Measurements from ENCODE around the gene PLCH1. TPM values are rescaled to one million over a fixed set of nuclear protein-coding genes. Genes with fewer than 3 reads are reported as not detected.

The PLCH1 gene
- polyA plus RNA-seq, 1 donor (not counting 4 experiments of a cell fraction or from before 2014, with no cell fraction given), result 0.05 TPM

DNA sequence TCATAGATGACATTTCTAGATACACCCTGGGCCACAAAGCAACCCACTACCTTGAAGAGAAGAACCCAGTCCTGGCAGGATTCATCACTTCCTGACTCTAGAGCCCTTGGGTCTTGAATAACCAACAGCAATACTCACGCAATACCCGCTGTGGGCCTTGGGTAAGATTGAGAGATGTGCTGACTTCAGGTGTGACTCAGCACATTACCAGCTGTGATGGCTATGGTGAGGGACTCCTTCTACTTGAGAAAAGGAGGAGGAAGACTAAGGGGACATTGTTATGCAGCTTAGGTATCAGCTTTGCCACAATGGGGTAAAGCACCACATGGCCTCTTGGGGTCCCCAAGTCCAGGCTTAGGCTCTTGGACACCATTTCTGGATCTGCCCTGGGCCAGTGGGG is 46.3 kb upstream of the PLCH1 start:
- dilution Hi-C loops (cut with MboI; ENCODE audit: extremely low pct_ligation_motif_present, low sequenced_read_pairs), result no loop called here
- FAIRE-seq (no peak), DNase-seq (ENCODE audit: low read depth, low spot score) (no peak)
- Histone ChIP-seq H3K4me2 (ENCODE audit: control insufficient read depth, extremely low read depth, insufficient read depth, low read depth, low read length) (no peak overlapping the region), H3K4me3 (ENCODE audit: control insufficient read depth in 2 of 3, extremely low read depth in 1 of 3, insufficient read depth in 2 of 3, low read depth in 1 of 3, low read length in 3 of 3) (no peak overlapping the region), H3K9me3 (ENCODE audit: control insufficient read depth, low read depth, low read length) (no peaks in the 10 kb centered on the region), H3K27me3 (ENCODE audit: control insufficient read depth, extremely low read depth, insufficient read depth, low read length) (no peaks in the 10 kb centered on the region), H3K9ac (ENCODE audit: control insufficient read depth, extremely low read depth, insufficient read depth, low read length) (no peak overlapping the region), H3K9me1 (ENCODE audit: control insufficient read depth, extremely low read depth, insufficient read depth, low read length) (no peaks in the 10 kb centered on the region), H2AFZ (ENCODE audit: control insufficient read depth, low read length) (no peak overlapping the region), H3K4me1 (ENCODE audit: control insufficient read depth, extremely low read depth, insufficient read depth, low read length) (no peaks in the 10 kb centered on the region), H3K27ac (ENCODE audit: control insufficient read depth, insufficient read depth, low read length) (no peak overlapping the region), H3K36me3 (ENCODE audit: control insufficient read depth in 2 of 2, extremely low read depth in 1 of 2, insufficient read depth in 2 of 2, low read length in 2 of 2) (no peaks in the 10 kb centered on the region), H3K79me2 (ENCODE audit: control insufficient read depth, insufficient read depth, low read length) (no peaks in the 10 kb centered on the region), H4K20me1 (ENCODE audit: control insufficient read depth, extremely low read depth, insufficient read depth, low read length) (no peaks in the 10 kb centered on the region)
- TF ChIP-seq, protein P1, sequence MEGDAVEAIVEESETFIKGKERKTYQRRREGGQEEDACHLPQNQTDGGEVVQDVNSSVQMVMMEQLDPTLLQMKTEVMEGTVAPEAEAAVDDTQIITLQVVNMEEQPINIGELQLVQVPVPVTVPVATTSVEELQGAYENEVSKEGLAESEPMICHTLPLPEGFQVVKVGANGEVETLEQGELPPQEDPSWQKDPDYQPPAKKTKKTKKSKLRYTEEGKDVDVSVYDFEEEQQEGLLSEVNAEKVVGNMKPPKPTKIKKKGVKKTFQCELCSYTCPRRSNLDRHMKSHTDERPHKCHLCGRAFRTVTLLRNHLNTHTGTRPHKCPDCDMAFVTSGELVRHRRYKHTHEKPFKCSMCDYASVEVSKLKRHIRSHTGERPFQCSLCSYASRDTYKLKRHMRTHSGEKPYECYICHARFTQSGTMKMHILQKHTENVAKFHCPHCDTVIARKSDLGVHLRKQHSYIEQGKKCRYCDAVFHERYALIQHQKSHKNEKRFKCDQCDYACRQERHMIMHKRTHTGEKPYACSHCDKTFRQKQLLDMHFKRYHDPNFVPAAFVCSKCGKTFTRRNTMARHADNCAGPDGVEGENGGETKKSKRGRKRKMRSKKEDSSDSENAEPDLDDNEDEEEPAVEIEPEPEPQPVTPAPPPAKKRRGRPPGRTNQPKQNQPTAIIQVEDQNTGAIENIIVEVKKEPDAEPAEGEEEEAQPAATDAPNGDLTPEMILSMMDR (optimal IDR thresholded peaks at IDR 0.05 in 1 of 3, IDR thresholded peaks at IDR 0.05 in 1 of 3, conservative IDR thresholded peaks at IDR 0.05 in 1 of 3; ENCODE audit: extremely low read depth in 1 of 3, insufficient read depth in 2 of 3, low read length in 3 of 3), result no peak
- TF ChIP-seq EZH2 (IDR thresholded peaks at IDR 0.05; ENCODE audit: low read length), result no peak

- Histone ChIP-seq H3K9me3 (ENCODE audit: control insufficient read depth, low read depth, low read length) (no peaks in the 10 kb centered on the region), H3K79me2 (ENCODE audit: control insufficient read depth, insufficient read depth, low read length) (no peaks in the 10 kb centered on the region), H3K9ac (ENCODE audit: control insufficient read depth, extremely low read depth, insufficient read depth, low read length) (no peak overlapping the region), H3K4me2 (ENCODE audit: control insufficient read depth, extremely low read depth, insufficient read depth, low read depth, low read length) (no peak overlapping the region), H3K4me3 (ENCODE audit: control insufficient read depth in 2 of 3, extremely low read depth in 1 of 3, insufficient read depth in 2 of 3, low read depth in 1 of 3, low read length in 3 of 3) (no peak overlapping the region), H4K20me1 (ENCODE audit: control insufficient read depth, extremely low read depth, insufficient read depth, low read length) (no peaks in the 10 kb centered on the region), H3K27ac (ENCODE audit: control insufficient read depth, insufficient read depth, low read length) (no peak overlapping the region), H3K4me1 (ENCODE audit: control insufficient read depth, extremely low read depth, insufficient read depth, low read length) (no peaks in the 10 kb centered on the region), H2AFZ (ENCODE audit: control insufficient read depth, low read length) (no peak overlapping the region), H3K9me1 (ENCODE audit: control insufficient read depth, extremely low read depth, insufficient read depth, low read length) (no peaks in the 10 kb centered on the region), H3K36me3 (ENCODE audit: control insufficient read depth in 2 of 2, extremely low read depth in 1 of 2, insufficient read depth in 2 of 2, low read length in 2 of 2) (no peaks in the 10 kb centered on the region), H3K27me3 (ENCODE audit: control insufficient read depth, extremely low read depth, insufficient read depth, low read length) (no peaks in the 10 kb centered on the region)
- no peak for DNase-seq (ENCODE audit: low read depth, low spot score)
- TF ChIP-seq, protein P1 (optimal IDR thresholded peaks at IDR 0.05 in 1 of 3, IDR thresholded peaks at IDR 0.05 in 1 of 3, conservative IDR thresholded peaks at IDR 0.05 in 1 of 3; ENCODE audit: extremely low read depth in 1 of 3, insufficient read depth in 2 of 3, low read length in 3 of 3), result no peak
- no peak for TF ChIP-seq EZH2 (IDR thresholded peaks at IDR 0.05; ENCODE audit: low read length)
- dilution Hi-C loops (cut with MboI; ENCODE audit: extremely low pct_ligation_motif_present, low sequenced_read_pairs), result no loop called here
- no peak for FAIRE-seq
Observed at GRCh38 chr3:155790272-155790925, 45.5 kb upstream of the PLCH1 start.
